ENCODE data around the gene HPF1. TPM values are rescaled to one million over a fixed set of nuclear protein-coding genes. Genes with fewer than 3 reads are reported as not detected.

HPF1 gene
- total RNA-seq, 6 experiments from 2014 or later = 25.5 to 33.9 (median 31.0) TPM

DNA sequence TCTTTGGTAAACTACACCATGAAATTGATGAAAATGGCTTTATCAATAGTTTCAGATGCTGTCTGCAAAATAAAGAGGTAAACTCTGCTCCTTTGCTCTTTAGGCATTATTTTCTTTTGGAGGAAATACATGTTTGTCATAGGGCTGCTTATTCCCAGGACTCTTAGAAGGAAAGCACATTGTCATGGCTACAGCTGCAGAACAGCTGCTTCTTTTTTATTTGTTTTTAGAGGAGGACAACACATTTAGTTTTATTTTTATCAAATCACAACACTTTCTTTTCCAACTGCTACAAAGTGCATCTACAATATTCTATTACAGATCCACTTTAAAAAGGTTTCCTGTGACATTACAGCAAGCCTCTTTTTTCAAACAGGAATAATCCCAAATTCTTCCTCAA is 12.7 kb upstream of the HPF1 start:
- no peak for DNase-seq
- Mint-ChIP-seq H3K27ac (no peak overlapping the region), H3K4me3 (no peak overlapping the region), H3K4me1 (ENCODE audit: low read depth) (peaks cover 15% of the 10 kb centered on the region), H3K27me3 (ENCODE audit: insufficient read depth) (peaks cover 27% of the 10 kb centered on the region), H3K9me3 (no peaks in the 10 kb centered on the region), H3K36me3 (ENCODE audit: low read depth) (no peaks in the 10 kb centered on the region)
- TF ChIP-seq, protein P1, sequence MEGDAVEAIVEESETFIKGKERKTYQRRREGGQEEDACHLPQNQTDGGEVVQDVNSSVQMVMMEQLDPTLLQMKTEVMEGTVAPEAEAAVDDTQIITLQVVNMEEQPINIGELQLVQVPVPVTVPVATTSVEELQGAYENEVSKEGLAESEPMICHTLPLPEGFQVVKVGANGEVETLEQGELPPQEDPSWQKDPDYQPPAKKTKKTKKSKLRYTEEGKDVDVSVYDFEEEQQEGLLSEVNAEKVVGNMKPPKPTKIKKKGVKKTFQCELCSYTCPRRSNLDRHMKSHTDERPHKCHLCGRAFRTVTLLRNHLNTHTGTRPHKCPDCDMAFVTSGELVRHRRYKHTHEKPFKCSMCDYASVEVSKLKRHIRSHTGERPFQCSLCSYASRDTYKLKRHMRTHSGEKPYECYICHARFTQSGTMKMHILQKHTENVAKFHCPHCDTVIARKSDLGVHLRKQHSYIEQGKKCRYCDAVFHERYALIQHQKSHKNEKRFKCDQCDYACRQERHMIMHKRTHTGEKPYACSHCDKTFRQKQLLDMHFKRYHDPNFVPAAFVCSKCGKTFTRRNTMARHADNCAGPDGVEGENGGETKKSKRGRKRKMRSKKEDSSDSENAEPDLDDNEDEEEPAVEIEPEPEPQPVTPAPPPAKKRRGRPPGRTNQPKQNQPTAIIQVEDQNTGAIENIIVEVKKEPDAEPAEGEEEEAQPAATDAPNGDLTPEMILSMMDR (IDR thresholded peaks at IDR 0.05) = no peak

DNA sequence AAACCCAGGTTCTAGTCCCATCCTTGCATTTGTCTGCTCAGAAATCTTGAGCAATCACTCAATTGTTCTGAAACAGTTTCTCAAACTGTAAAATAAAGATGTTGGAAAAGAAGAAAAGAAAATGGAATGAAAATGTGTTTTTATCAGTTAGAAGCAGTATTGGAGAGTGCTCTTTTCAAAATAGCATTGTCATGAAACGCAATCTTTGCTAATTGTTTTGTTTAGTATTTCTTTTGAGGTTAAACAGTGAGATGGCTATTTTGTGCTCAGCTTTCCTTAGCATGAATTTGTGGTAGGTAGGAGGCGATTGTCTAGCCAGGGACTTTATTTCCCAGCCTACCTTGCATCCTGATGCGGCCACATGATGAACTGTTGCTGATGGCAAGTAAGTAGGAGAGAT is 10.6 kb upstream of the HPF1 start:
- TF ChIP-seq, protein P1 (IDR thresholded peaks at IDR 0.05) = no peak
- Mint-ChIP-seq H3K9me3 (no peaks in the 10 kb centered on the region), H3K36me3 (ENCODE audit: low read depth) (no peaks in the 10 kb centered on the region), H3K27me3 (ENCODE audit: insufficient read depth) (peaks cover 17% of the 10 kb centered on the region), H3K27ac (no peak overlapping the region), H3K4me3 (no peak overlapping the region), H3K4me1 (ENCODE audit: low read depth) (peaks cover 15% of the 10 kb centered on the region)
- DNase-seq = no peak

DNA sequence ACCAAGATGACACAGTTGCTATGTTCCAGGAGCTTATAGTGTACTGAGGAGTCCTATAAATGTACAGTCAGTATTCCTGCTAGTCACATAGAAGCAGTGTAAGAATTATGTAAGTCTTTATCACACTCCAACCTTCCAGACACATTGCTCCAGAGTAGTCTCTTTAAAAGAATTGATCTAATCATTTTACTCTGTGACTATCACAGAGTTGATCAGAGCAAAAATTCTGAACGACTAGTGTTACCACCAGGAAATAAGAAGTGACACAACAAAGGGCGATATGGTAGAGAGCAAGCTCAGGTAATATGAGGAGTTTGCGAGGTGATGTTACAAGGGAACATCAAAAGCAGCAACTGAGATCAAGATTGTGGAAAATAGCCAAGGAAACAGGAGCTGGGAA is 9.0 kb upstream of the HPF1 start:
- H3K27ac Mint-ChIP-seq = no peak overlapping the region
- no peaks in the 10 kb centered on the region for H3K9me3 Mint-ChIP-seq
- H3K4me3 Mint-ChIP-seq = no peak overlapping the region
- H3K4me1 Mint-ChIP-seq (ENCODE audit: low read depth) = peaks cover 14% of the 10 kb centered on the region
- no peak for DNase-seq
- TF ChIP-seq, protein P1 (IDR thresholded peaks at IDR 0.05) = no peak
- peaks cover 5% of the 10 kb centered on the region; the same call in 1 of the 2 replicates for H3K27me3 Mint-ChIP-seq (ENCODE audit: insufficient read depth)
- no peaks in the 10 kb centered on the region for H3K36me3 Mint-ChIP-seq (ENCODE audit: low read depth)

DNA sequence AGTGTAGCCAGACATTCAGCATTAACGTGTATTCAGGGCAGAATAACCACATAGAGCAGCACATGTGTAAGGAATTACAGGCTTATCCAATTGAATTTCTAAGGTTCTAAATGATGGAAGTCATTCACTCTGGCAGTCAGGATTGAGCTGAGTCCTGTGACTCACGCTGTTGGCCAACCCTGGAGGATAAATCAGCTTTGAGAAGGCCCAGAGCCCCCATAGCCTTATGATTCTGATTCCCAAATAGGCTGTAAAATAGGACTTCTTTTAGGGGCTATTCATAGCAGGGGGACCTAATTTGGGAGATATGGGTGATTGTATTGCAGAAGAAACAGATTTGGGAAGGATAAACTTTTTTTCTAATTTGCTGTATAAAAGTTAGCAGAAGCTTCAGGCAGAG is 8.1 kb upstream of the HPF1 start:
- Mint-ChIP-seq H3K9me3 (no peaks in the 10 kb centered on the region), H3K27ac (no peak overlapping the region), H3K4me1 (ENCODE audit: low read depth) (peaks cover 5% of the 10 kb centered on the region), H3K4me3 (no peak overlapping the region), H3K36me3 (ENCODE audit: low read depth) (no peaks in the 10 kb centered on the region), H3K27me3 (ENCODE audit: insufficient read depth) (peaks cover 5% of the 10 kb centered on the region; the same call in 1 of the 2 replicates)
- TF ChIP-seq, protein P1 (IDR thresholded peaks at IDR 0.05) = no peak
- DNase-seq = peak; percentile 7

DNA sequence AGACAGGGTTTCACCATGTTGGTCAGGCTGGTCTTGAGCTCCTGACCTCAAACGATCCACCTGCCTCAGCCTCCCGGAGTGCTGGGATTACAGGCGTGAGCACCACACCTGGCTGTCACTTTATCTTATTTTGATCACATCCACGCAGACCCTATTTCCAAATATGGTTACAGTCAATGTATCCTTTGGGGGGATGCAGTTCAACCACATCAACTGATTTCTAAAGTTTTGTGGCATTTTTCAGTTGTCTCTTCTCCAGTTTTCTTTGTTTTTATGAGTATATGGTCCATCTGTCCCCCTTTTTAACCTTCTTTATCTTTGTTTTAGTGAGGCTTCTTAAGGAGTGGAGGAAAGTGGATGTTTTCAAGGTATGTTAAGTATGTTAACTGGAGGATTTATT is 4.1 kb upstream of the HPF1 start:
- H3K36me3 Mint-ChIP-seq (ENCODE audit: low read depth) = no peaks in the 10 kb centered on the region
- TF ChIP-seq, protein P1 (IDR thresholded peaks at IDR 0.05) = no peak
- no peaks in the 10 kb centered on the region for H3K9me3 Mint-ChIP-seq
- H3K27ac Mint-ChIP-seq = no peak overlapping the region
- no peak overlapping the region for H3K4me3 Mint-ChIP-seq
- DNase-seq = no peak
- H3K4me1 Mint-ChIP-seq (ENCODE audit: low read depth) = peaks cover 5% of the 10 kb centered on the region
- no peaks in the 10 kb centered on the region for H3K27me3 Mint-ChIP-seq (ENCODE audit: insufficient read depth)
